Suprapubic skin (tissue), 4 donors: ENCODE measurements around the gene TMSB15C. TPM values are rescaled to one million over a fixed set of nuclear protein-coding genes. Genes with fewer than 3 reads are reported as not detected.
"Not testable (repeated sequence)": the region's sequence is repeated elsewhere in the genome, so short reads cannot be mapped to it uniquely, and the experiment has no call there.

ENCODE experiments used
- DNase-seq, 2 donors: peaks; one replicate each; pipeline ENCODE4 v3.0.0-alpha.2; 2019; ENCODE audit warnings: low spot score in 2 of 2
- H3K27ac ChIP-seq: fragments of 200-600 bp; sonication (generic); one replicate; pipeline ENCODE4 v1.5.1; 2019
- H3K27me3 ChIP-seq: fragments of 200-600 bp; sonication (generic); one replicate; pipeline ENCODE4 v1.5.1; 2019
- H3K36me3 ChIP-seq: fragments of 200-600 bp; sonication (generic); one replicate; pipeline ENCODE4 v1.5.1; 2019
- H3K4me1 ChIP-seq: fragments of 200-600 bp; sonication (generic); one replicate; pipeline ENCODE4 v1.5.1; 2019
- H3K4me3 ChIP-seq: fragments of 200-600 bp; sonication (generic); one replicate; pipeline ENCODE4 v1.5.1; 2019; ENCODE audit warnings: mild to moderate bottlenecking
- H3K9me3 ChIP-seq: fragments of 200-600 bp; sonication (generic); one replicate; pipeline ENCODE4 v1.5.1; 2019
- EP300 ChIP-seq: sonication (generic); formaldehyde crosslinking; IDR thresholded peaks from one replicate; pipeline ENCODE4 v1.6.1; 2017; ENCODE audit warnings: antibody characterized with exemption
- POLR2A ChIP-seq, 2 donors: fragments of 450-650 bp; IDR thresholded peaks; one replicate each; pipeline ENCODE4 v1.6.1; 2017; ENCODE audit warnings: antibody characterized with exemption in 2 of 2, mild to moderate bottlenecking in 2 of 2, moderate library complexity in 2 of 2
- POLR2AphosphoS5 ChIP-seq, 3 donors: sonication (generic); formaldehyde crosslinking; IDR thresholded peaks; one replicate each; pipeline ENCODE4 v1.6.1; 2017; ENCODE audit warnings: antibody characterized with exemption in 3 of 3
- WGBS: methylation state at CpG from one replicate; pipeline ENCODE4 v1.1.5; 2018; 5-methylcytosine and 5-hydroxymethylcytosine counted together
- total RNA-seq, 4 donors: library from RNA; depleted of rRNA; stranded (reverse); fragments of >200 nt; gene quantifications; one replicate each; pipeline ENCODE4 v1.1.0, GENCODE V29; 2016
- TF ChIP-seq, protein P1 (sequence below), 2 donors: fragments of 200-600 bp in 1 of 2; fragments of 450-650 bp in 1 of 2; sonication (generic) in 1 of 2; IDR thresholded peaks; one replicate each; pipeline ENCODE4 v1.5.1; 2016 to 2019; ENCODE audit warnings: antibody characterized with exemption in 2 of 2, mild to moderate bottlenecking in 1 of 2, moderate library complexity in 1 of 2

Gene TMSB15C
- total RNA-seq, 4 donors from 2014 or later = 0.25 to 4.7 (median 1.2) TPM

DNA sequence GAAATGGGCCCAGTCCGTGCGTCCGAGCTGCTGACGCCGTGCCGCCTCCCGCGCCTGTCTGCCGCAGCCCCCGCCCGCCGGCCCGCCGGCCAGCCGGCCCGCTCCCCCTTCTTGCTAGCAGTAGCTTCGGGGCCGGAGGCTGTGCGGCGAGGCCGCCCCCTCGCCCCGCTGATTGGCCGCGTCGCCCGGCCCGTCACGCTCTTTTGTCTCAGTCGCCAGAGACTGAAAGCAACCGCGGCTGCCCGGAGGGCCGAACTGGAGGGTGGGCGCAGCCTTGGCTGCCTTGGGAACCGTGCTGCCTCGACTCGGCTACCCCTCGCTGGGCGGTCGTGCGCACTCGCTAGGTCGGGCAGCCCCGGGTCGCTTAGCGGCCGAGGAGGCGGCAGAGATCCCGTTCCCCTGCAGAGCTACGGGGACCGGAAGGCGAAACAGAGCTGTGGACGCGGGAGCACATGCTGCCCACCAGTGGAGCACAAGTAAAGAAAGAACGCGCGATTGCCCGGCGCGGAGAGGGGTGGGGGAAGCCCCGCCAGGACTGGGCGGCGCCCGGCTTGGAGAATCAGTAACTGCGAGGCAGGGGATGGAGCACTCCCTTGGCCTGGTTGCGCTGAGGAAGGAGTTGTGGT, 36.4 kb upstream of the TMSB15C start, which contains the start of gene ZCCHC18:
Gene ZCCHC18, plus strand, starts transcription at position 198 of the 626 bp plus-strand sequence. CDS start 1,589 bp downstream, outside the sequence.
- TF ChIP-seq EP300 = no peak
- no peak for TF ChIP-seq POLR2AphosphoS5 (IDR thresholded peaks at IDR 0.05)
- TF ChIP-seq POLR2A (IDR thresholded peaks at IDR 0.05) = no peak
- TF ChIP-seq, protein P1, sequence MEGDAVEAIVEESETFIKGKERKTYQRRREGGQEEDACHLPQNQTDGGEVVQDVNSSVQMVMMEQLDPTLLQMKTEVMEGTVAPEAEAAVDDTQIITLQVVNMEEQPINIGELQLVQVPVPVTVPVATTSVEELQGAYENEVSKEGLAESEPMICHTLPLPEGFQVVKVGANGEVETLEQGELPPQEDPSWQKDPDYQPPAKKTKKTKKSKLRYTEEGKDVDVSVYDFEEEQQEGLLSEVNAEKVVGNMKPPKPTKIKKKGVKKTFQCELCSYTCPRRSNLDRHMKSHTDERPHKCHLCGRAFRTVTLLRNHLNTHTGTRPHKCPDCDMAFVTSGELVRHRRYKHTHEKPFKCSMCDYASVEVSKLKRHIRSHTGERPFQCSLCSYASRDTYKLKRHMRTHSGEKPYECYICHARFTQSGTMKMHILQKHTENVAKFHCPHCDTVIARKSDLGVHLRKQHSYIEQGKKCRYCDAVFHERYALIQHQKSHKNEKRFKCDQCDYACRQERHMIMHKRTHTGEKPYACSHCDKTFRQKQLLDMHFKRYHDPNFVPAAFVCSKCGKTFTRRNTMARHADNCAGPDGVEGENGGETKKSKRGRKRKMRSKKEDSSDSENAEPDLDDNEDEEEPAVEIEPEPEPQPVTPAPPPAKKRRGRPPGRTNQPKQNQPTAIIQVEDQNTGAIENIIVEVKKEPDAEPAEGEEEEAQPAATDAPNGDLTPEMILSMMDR (IDR thresholded peaks at IDR 0.05) = no peak
- H3K27me3 ChIP-seq = no peaks in the 10 kb centered on the region
- H3K27ac ChIP-seq = no peak within 1 kb of the TSS

DNA sequence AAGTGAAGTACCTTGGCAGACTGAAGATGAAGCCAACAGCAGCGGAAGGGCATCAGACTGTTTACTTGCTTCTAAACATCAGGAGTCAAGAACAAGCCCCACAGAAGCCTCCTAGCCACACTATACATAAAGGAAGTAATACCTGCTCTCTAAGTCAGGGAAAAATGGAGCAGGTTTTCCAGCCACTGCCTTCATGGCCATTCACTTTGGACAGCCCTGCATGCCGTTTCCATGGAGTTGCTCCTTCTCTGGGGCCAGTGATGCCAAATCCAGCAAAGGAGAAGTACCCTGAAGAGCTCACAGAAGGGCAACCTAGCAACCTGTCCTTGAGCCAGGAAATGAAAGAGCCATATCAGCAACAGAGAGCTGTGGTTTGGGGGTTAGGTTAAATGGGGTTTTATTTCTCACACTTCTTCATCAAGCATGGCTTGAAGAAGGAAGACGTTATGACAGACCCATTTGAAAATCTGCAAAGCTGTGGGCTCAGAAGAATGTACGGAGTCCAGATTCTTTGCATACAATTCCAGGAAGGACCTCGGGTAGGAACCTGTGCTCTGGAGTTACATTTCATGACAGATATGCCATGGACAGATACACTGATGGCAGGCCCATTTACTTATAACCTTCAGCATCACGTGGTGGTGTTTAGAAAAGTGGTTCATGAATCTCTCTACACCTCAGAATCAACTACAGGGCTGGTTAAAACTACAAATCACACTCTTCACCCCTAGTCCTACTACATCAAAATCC, 34.6 kb upstream of the TMSB15C start:
- WGBS = 60% methylated on average over 6 of the region's 6 CpGs
- H3K27me3 ChIP-seq = not testable (repeated sequence)

More for the DNA sequence above, 36.4 kb upstream of the TMSB15C start, which contains the start of gene ZCCHC18:
- no peaks in the 10 kb centered on the region for H3K9me3 ChIP-seq
- 48% methylated on average over 17 of the region's 67 CpGs for WGBS
- peak in 1 of 2 donors; percentile 64 for DNase-seq
- peaks cover 7% of the 10 kb centered on the region for H3K4me1 ChIP-seq
- H3K36me3 ChIP-seq = no peaks in the 10 kb centered on the region
- peak within 1 kb of the TSS; percentile 55 for H3K4me3 ChIP-seq

DNA sequence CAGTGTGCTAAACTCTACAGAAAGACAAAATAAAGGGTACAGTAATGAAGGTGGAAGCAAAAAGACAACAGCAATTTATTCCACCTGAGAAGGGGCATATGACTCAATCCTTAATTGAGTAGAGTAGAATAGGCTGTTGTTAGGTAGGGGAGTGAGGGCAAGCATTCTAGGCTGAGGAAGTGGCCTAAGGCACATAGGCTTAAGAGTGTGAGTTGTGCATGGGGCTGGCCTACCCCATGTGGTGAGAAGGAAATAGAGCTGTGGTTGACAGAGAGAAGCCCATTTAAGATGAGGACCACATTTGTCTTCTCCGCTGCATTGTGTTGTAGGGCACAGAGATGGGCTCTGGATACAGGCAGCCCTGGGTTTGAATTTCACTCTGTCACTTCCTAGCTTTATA, 32.9 kb upstream of the TMSB15C start:
- 83% methylated on average over 1 of the region's 1 CpG for WGBS
- H3K4me3 ChIP-seq = no peak overlapping the region
- TF ChIP-seq POLR2AphosphoS5 (IDR thresholded peaks at IDR 0.05) (no peak), POLR2A (IDR thresholded peaks at IDR 0.05) (no peak), EP300 (no peak)
- TF ChIP-seq, protein P1 (IDR thresholded peaks at IDR 0.05) = no peak
- peaks cover 7% of the 10 kb centered on the region for H3K4me1 ChIP-seq
- no peaks in the 10 kb centered on the region for H3K36me3 ChIP-seq
- no peak overlapping the region for H3K27ac ChIP-seq
- DNase-seq = no peak
- H3K9me3 ChIP-seq = no peaks in the 10 kb centered on the region
- no peaks in the 10 kb centered on the region for H3K27me3 ChIP-seq

More for the DNA sequence above, 34.6 kb upstream of the TMSB15C start:
- not testable (repeated sequence) for H3K9me3 ChIP-seq, H3K36me3 ChIP-seq, H3K27ac ChIP-seq, DNase-seq, H3K4me1 ChIP-seq, H3K4me3 ChIP-seq

DNA sequence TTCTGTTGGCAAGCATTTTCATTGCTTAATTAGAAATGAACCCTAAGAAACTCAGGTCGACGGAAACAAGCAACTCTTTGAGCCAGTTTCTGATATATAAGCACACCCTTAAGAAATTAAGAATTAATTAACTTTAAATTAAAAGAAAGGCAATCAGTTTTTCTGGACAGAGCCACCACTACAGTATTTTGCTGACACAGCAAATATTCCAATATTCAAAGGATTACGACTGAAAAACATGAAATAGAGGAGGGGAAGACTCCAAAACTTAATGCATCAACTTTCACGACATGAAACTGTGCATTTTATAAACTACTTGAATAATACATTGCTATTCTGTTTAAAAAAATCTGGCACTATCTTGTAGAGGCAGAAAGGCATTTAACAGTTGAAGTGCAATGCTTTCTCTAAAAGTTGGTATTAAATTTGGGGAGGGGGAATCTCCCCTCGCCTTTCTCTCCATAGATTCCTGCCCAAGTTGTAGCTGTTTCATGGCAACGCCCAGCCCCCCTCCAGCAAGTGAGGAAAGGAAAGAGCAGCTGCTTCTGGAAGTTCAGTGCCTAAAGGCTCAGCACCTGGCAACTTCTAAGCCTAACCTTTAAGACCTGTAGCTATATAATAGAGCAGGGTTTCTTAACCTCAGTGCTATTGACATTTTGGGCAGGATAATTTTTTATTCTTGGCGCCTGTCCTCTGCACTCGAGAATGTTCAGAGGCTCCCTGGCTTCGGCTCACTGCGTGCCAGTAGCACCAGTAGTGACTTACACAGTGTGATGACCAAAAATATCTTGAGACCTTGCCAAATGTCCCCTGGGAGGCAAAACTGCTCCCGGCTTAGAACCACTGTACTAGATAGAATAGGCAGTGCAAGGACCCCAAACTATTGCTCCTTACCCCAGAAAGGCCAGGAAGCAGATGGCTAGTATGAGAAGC, 29.6 kb upstream of the TMSB15C start:
- no peak for TF ChIP-seq POLR2AphosphoS5 (IDR thresholded peaks at IDR 0.05)
- TF ChIP-seq, protein P1 (IDR thresholded peaks at IDR 0.05) = no peak
- TF ChIP-seq POLR2A (IDR thresholded peaks at IDR 0.05) = no peak
- 55% methylated on average over 11 of the region's 11 CpGs for WGBS

DNA sequence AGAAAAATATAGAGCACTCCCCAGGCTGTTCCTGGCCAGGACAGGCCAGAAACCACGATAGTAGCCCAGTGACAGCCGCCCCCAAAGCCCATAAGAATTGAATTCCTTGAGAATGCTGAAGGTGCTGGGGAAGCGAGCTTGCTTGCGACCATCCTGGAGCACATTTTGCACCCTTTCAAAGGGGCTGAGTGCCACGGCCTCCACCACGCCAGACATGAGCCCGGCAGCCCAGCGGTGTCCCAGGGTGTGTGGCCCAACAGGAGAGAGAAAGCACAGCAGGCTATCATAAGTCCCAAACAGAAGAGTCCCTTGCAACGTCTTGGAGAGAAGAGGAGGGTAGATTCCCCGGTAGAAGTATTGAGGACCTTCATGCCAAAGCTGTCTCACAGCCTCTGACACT, 28.6 kb upstream of the TMSB15C start:
- Histone ChIP-seq H3K27ac (no peak overlapping the region), H3K36me3 (no peaks in the 10 kb centered on the region), H3K9me3 (no peaks in the 10 kb centered on the region), H3K4me3 (no peak overlapping the region), H3K4me1 (no peaks in the 10 kb centered on the region), H3K27me3 (no peaks in the 10 kb centered on the region)
- TF ChIP-seq POLR2A (IDR thresholded peaks at IDR 0.05) = no peak
- TF ChIP-seq EP300 = no peak
- TF ChIP-seq POLR2AphosphoS5 (IDR thresholded peaks at IDR 0.05) = no peak
- TF ChIP-seq, protein P1 (IDR thresholded peaks at IDR 0.05) = no peak
- DNase-seq = no peak
- 81% methylated on average over 7 of the region's 10 CpGs for WGBS

More for the DNA sequence above, 29.6 kb upstream of the TMSB15C start:
- H3K4me1 ChIP-seq = no peaks in the 10 kb centered on the region
- no peak for DNase-seq
- H3K27me3 ChIP-seq = no peaks in the 10 kb centered on the region
- H3K27ac ChIP-seq = no peak overlapping the region
- no peaks in the 10 kb centered on the region for H3K9me3 ChIP-seq
- no peaks in the 10 kb centered on the region for H3K36me3 ChIP-seq
- no peak overlapping the region for H3K4me3 ChIP-seq
